Middle frontal gyrus (tissue), 1 donor: ENCODE results near the gene GAB2.
"Not testable (repeated sequence)": the region's sequence is repeated elsewhere in the genome, so short reads cannot be mapped to it uniquely, and the experiment has no call there.

ENCODE experiments used
- DNase-seq: peaks from one replicate; pipeline ENCODE4 v3.0.0-alpha.2; 2015; ENCODE audit warnings: low spot score; ENCODE audit errors: extremely low spot score

GAB2 gene, protein sequence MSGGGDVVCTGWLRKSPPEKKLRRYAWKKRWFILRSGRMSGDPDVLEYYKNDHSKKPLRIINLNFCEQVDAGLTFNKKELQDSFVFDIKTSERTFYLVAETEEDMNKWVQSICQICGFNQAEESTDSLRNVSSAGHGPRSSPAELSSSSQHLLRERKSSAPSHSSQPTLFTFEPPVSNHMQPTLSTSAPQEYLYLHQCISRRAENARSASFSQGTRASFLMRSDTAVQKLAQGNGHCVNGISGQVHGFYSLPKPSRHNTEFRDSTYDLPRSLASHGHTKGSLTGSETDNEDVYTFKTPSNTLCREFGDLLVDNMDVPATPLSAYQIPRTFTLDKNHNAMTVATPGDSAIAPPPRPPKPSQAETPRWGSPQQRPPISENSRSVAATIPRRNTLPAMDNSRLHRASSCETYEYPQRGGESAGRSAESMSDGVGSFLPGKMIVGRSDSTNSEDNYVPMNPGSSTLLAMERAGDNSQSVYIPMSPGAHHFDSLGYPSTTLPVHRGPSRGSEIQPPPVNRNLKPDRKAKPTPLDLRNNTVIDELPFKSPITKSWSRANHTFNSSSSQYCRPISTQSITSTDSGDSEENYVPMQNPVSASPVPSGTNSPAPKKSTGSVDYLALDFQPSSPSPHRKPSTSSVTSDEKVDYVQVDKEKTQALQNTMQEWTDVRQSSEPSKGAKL

DNA sequence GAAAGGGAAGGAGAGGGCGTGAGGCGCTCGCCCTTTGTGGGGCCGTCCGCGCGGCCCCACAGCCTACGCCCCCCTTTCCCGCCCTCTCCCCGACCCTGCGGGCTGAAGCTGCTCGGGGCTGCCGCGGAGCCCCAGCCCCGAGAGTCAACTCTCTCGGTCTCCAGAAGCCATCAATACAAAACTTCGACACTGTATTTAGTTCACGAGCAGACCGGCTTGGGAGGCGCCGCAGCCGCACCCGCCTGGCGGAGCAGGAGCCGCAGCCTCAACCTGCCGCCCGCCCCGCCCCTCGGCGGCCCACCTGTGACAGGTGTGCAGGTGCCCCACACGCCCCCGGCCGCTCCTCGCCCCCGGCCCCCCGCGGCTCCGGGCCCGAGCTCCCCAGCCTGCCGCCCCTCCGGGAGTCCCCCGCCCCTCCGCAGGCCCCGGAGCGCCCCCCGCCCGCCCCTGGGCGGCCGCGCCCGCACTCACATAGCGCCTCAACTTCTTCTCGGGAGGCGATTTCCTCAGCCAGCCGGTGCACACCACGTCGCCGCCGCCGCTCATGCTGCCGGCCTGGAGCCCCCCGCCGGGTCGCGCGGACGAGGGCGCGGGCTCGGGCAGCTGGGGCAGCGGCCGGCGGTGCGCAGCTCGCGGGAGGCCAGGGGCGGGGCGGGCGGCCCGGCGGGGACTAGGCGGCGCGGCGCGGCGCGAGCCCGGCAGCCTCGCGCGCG is at the start of gene GAB2:
GAB2 (minus strand) TSS at position 646 of the 713 bp plus-strand sequence; CDS start at position 546, 100 bp downstream.
- DNase-seq = no peak

DNA sequence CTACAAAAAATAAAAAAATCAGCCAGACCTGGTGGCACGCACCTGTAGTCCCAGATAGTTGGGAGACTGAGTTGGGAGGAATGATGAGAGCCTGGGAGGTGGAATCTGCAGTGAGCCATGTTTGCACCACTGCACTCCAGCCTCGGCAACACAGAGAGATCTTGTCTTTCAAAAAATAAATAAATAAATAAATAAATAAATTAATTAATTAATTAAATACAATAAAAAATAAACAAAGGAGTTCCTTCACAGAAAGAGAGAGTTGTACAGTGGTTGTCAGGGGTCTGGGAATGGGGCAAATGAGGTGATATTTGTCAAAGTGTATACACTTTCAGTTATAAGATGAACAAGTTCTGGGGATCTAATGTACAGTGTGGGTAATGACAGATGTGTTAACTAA is 49.8 kb upstream of the GAB2 start:
- no peak for DNase-seq

DNA sequence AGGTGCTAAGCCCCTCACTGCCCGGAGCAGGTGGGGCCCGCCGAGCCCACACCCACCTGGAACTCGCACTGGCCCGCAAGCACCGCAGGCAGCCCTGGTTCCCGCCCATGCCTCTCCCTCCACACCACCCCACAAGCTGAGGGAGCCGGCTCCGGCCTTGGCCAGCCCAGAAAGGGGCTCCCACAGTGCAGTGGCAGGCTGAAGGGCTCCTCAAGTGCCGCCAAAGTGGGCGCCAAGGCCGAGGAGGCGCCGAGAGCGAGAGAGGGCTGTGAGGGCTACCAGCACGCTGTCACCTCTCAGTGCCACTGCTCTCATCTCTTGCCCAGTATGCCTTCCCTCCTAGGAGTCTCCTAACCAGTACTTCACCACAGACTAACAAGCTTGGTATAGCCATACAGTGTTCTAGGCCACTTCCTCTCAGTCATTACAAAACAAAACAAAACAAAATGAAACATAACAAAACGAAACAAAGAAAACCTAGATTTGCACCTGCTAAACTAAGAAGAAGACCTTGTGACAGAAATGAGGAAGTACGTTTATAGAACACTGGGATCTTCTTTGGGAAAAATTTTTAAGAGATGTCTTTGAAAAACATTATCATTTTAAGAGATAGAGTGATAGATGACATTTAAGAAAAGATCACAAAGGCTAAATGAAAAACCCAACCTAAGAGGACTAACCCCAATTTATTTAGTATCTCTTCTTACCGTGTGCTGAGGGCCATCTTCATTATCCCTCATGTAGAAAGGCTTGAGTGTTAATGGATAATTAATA is 47.7 kb upstream of the GAB2 start:
- no peak for DNase-seq

DNA sequence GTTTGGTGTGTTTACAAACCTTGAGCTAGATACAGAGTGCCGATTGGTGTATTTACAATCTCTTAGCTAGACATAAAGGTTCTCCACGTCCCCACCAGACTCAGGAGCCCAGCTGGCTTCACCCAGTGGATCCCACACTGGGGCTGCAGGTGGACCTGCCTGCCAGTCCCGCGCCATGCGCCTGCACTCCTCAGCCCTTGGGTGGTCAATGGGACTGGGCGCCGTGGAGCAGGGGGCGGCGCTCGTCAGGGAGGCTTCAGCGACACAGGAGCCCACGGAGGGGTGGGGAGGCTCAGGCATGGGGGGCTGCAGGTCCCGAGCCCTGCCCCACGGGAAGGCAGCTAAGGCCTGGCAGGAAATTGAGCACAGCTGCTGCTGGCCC is 47.2 kb upstream of the GAB2 start:
- DNase-seq = not testable (repeated sequence)

DNA sequence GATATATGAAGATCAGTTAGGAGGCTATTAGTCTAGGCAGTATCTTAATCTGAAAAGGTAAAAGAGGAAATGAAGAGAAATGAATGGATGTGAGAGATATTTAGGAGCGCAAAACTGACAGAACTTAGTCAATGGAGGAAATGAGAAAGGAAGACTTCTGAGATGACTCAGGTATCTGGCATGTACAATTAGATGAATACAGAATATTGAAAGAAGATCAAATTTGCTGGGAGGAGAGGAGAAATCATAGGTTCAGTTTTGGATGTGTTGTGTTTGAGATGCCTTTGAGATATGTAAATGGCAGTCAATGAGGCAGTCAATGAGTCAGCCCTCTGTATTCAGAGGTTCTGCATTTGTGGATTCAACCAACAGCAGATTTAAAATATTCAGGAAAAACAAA is 42.9 kb upstream of the GAB2 start:
- no peak for DNase-seq

DNA sequence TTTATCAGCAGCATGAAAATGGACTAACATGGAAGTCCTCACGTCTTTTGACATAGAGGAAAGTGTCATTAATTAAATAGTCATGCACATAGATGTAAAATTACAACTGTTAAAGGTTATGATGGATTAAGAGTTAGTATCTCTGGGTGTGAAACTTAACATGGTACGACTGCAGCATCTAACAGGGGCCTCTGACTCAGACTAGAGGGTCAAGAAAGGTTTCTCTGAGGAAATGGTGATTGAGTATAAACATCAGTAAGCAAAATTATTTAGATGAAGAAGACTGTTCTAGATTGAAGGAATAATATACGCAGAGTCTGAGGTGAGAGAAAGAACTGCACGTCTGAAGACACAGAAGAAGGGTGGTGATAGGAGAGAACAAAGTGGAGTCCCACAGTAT is 42.1 kb upstream of the GAB2 start:
- DNase-seq = no peak

DNA sequence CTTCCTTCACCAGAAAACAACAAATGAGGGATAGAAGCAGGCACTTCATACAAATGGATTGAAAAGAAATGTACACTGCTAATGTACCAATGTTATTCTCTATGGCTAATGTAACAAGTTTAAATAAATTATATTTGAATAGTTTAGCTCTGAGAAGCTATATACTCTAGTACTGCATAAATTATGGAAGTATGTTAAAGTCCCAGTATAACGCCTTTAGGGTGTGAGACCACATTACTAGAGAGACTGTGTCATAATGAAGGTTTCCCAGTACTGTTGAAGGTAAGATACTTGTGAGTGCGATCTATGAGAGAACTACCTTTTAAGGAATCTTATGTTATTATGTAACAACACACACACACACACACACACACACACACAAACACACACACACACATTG is 39.8 kb upstream of the GAB2 start:
- DNase-seq = no peak

DNA sequence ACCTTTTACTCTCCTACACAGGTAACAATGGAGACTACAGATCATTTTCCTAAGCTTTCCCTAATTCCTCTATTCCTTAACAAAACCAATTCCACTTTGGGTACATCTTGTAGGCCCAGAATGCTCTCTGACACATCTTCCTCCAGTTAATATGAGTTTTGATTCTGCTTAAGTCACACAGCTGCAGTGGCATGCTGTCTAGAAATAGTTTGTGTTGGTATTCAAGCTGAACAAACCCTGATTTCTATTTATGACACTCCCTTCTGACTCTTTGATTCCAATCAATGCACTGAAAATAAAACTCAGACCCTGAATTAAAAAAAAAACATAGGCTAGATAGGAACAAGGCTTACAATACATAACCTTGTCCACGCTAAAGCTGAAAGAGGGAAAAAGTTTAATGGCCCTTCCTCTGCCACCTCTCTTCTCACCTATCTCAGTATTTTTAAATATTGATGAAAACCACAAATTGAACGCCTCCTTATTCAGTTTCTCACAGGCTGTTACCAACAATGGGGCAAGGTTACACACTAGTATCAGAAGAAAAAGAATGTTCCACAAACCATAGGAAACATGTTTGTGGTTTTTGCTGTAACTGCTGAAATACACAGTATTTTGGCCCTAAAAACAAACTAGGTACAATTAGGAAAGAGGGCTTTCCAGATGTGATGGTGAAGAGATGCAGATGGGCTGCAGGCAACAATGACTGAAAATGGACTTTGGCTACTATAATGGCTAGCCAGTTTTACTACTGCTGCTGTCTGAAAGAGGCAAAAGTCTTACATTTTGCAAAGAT is 35.7 kb upstream of the GAB2 start:
- no peak for DNase-seq

DNA sequence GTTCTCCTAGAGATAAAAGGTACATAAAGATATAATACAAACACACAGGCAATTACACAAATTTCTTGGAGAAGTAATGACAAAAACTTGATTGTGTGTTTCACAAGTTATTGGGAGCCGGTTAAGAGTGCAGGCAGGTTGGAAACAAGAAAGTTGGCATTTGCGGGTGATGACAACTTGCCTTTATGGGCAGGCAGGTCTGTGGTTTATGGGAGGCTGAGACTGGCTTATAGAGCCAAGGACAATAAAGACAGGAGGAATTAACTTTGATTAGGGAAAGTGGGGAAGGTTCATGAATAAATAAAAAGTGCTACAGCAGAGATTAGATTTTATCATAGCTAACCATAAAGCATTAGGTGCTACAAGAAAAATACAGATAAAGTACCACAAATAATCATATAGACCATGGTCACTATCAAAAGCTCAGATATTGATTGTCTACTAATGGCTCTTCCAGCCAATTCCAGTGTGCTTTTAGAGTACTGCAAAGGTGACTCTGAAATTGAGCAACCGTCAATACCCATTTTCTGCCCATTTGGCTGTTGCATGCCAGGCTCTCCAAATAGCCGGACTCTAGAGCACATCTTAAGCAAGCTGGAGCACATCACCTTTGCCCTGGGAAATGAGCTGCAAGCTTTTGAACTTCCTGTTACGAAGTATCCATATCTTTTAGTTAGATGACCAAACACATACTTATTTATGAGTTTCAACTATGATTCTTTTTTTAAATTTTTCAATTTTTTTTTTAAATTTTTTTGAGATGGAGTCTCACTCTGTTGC is 33.9 kb upstream of the GAB2 start:
- no peak for DNase-seq

DNA sequence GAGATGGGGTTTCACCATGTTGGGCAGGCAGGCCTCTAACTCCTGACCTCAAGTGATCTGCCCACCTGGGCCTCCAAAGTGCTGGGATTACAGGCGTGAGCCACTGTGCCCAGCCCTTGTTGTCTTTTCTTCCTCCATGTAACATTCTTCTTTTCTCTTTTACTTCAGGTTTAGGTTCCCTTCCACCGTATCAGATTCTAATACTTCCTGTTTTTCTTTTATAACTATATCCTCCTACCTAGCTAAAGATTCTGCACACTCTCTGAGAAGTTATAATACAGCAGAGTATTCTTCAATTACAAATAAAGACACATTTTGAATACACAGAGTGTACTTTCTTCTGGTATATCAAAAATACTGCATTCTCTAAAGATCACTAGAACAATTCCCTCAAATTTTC is 33.2 kb upstream of the GAB2 start:
- no peak for DNase-seq

DNA sequence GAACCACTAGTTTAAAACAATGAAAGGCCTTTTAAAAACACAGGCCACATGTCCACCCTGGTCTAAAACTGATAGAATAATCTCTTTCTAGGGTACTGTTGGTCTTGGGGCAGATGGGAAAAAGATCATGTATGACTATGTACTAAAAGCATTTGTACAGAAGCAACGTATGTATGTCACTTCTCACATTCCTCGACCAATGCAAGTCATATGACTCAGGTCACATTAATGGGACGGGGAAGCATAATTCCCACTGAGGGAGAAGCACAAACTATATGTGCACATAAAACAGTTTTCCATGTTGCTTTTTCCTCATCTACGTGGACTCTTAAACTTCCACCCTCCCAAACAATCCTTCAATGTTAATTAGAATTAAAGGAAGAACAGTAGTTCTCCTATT is 32.2 kb upstream of the GAB2 start:
- DNase-seq = no peak

DNA sequence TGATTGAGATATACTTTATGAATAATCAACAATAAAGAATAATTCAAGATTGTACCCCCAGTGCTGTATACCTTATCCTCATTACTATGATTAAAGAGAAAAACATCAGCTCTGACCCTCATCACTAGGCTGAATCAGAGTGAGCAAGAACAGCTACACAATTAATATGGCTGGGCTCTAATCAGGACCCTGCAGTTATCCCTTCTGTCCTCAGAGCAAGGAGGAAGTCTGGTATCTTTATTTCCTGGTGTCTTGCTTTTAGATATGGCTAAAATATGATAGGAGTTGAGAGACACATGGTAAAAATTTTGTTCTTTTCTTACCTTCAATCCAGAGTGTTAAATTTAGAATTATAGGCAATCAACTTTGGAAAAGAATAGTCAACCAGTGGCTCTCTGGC is 28.6 kb upstream of the GAB2 start:
- DNase-seq = no peak

DNA sequence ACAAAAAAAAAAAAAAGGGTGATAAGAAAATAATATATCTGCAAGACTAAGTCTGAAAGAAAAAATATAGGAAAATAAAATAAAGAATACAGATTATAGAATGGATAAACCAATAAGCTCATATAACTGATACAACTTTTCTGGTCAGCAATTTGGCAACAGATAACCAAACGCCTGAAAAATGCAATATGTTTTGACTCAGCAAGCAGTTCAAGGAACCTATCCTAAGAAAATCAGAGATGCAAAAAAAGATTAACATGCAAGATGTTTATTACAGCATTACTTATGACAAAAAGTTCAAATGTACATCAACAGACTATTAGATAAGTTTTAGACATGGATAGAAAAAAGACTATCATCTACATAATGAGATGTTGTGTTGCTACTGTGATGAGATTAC is 27.1 kb upstream of the GAB2 start:
- DNase-seq = no peak

DNA sequence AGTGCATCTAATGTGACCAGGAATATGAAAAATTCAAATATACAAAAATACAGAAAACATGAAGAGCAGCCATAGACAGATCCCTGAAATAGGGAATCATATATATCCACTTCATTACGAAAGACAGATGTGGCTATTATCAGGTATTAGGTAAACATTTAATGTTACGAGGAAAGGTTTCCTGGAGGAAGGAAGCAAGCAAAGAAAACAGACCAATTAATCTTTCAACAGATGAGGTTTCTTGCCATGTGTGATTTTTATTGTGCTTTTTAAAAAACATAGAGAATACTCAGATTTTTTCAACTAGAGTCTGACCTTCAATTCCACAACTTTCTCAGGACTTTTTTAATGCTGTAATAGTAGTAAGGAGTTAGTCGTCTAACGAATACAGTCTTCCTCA is 24.3 kb upstream of the GAB2 start:
- no peak for DNase-seq

DNA sequence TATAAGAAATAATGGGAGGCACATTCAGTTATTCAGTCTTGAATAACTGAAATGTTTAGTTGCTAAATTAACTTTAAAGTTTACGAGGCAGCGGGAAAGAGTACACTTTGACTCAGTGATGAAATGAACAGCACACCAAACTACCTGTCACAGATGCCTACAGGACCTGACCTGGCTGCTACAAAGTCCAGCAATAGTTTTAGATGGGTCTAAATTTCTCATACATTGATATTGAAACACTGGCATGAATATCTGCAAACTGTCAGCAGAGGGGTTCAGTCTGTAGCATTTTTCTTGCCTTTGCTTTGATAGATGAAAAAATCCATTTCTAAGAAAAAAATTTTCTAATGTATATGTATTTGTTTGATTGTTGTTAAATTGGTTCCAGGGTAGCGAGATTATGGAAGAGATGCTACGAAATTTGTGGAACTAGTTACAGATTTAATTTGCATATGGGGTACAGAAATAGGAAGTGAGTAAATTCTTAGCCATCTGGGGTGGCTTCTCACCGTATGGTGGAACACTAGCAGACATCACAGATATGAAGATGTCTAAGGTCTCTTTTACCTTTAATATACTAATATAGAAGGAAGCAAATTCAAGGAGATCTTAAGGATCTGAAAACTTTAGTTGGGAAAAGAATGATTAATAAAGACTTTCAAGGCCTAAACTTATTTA is 20.8 kb upstream of the GAB2 start:
- no peak for DNase-seq

DNA sequence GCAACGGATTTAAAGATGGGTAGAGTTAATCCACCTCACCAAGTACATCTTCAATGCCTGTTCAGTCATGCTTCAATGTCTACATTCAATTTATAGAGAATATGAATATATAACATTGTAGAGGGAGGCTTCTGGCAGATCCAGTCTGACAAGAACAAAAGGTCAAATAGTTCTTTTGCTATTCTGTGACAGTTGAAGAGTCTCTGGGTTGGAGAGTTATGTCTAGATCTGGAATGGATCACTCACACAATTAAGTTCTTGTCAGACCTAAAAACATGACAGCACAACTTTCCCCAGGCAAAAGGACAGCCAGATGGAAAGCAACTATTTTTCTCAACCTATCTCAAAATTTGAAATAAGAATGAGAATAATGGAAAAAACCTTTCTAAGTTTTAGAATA is 15.3 kb upstream of the GAB2 start:
- no peak for DNase-seq

DNA sequence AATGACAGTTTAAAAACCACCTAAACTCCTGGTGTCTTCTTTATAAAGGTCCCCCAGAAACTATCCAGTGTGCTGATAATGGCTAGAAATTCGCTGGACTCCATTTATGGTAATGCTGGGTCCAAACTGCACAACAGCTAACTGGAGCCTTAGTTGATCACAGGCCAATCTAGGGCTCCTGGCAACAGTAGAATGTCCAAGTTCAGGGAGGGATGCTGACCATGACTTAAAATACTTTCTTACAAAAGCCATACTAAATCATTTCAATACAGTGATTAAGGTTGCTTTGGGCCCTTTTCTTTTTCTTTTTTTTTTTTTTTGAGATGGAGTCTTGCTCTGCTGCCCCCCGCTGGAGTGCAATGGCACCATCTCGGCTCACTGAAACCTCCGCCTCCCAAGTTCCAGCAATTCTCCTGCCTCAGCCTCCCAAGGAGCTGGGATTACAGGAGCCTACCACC is 14.5 kb upstream of the GAB2 start:
- no peak for DNase-seq

DNA sequence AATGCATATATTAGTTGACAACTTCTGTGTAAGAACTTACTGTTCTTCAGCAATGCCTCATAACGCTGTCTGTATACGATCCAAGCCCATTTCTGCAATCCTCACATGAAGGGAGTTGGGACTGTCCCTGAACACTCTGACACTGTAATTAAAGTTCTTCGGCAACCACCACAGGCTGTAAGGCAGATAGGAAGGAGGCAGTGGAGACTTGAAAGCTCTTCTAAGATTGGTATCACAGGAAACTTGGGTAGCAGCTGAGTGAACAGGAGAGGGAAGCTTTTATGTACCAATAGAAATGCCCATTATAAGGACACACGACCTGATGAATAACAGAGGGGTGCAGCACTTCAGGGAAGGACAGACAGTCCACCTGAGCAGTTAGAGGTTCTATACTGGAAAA is 12.0 kb upstream of the GAB2 start:
- no peak for DNase-seq

DNA sequence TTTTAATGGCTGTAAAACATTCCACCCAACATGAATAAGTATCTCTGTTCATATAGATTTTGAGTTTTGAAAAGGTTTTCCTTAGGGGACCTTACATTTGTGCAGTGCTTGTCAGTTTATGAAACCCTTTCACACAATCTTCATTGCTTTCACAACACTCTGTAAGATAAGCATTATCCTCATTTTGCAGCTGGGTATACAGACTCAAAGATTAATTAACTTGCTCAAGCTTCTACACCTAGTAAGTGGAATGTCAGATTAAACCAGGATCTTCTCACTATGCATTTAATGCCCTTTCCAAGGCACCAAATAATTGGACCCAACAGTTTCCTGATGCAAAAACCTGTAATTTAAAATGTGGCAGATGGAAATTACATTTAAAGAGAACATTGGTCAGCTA is 11.6 kb upstream of the GAB2 start:
- no peak for DNase-seq
